Activated CD8-positive, alpha-beta memory T cell treated with anti-CD3 and anti-CD28 coated beads, Interleukin-2, amount 10 ng/mL, durations not matched to agents 7 days and 5 days (primary cell): Measurements from ENCODE around the gene CRYBB3. TPM values are rescaled to one million over a fixed set of nuclear protein-coding genes. Genes with fewer than 3 reads are reported as not detected.
"Not testable (repeated sequence)": the region's sequence is repeated elsewhere in the genome, so short reads cannot be mapped to it uniquely, and the experiment has no call there.

Experiments
- ATAC-seq: fragments of 150-1000 bp; cut with Tn5 transposase; one replicate; pipeline ENCODE4 v1.10.0; 2021; ENCODE audit warnings: moderate library complexity
- CTCF ChIA-PET: fragments of 350-600 bp; sonication (Branson Sonifier 250); formaldehyde crosslinking; loops from one replicate; lab custom pipeline; 2021; ENCODE audit warnings: antibody characterized with exemption; lab: Charles Lee
- DNase-seq: peaks from one replicate; pipeline ENCODE4 v3.0.0-alpha.2; 2020
- H3K27ac Mint-ChIP-seq: one replicate; pipeline ENCODE4 v1.8.0; 2021; ENCODE audit warnings: mild to moderate bottlenecking, mixed read lengths
- H3K27me3 Mint-ChIP-seq: one replicate; pipeline ENCODE4 v1.8.0; 2021; ENCODE audit warnings: mixed read lengths
- H3K36me3 Mint-ChIP-seq: one replicate; pipeline ENCODE4 v1.8.0; 2021; ENCODE audit warnings: mild to moderate bottlenecking, mixed read lengths
- H3K4me1 Mint-ChIP-seq: one replicate; pipeline ENCODE4 v1.8.0; 2021; ENCODE audit warnings: mixed read lengths
- H3K4me3 Mint-ChIP-seq: one replicate; pipeline ENCODE4 v1.8.0; 2021; ENCODE audit warnings: mild to moderate bottlenecking, moderate library complexity, mixed read lengths
- H3K9me3 Mint-ChIP-seq: one replicate; pipeline ENCODE4 v1.8.0; 2022; ENCODE audit warnings: low read depth, mixed read lengths
- total RNA-seq, 2 experiments: library from RNA; stranded (reverse); gene quantifications; one replicate each; pipeline ENCODE4 v1.2.3, GENCODE V29; 2021

Gene CRYBB3
- total RNA-seq, 2 experiments from 2014 or later: 0.52 TPM; not detected in 1

GRCh38 chr22:25167082-25167481 is 32.6 kb upstream of the CRYBB3 start:
- no peaks in the 10 kb centered on the region for H3K36me3 Mint-ChIP-seq
- no peaks in the 10 kb centered on the region for H3K9me3 Mint-ChIP-seq
- DNase-seq: no peak
- CTCF ChIA-PET: interaction anchor here (1.3 kb wide), 1 partner anchor 85 kb away, joined by 3 read pairs; no protein-coding TSS in a partner anchor
- ATAC-seq: no peak
- no peaks in the 10 kb centered on the region for H3K27me3 Mint-ChIP-seq
- peaks cover 3% of the 10 kb centered on the region for H3K4me1 Mint-ChIP-seq
- H3K4me3 Mint-ChIP-seq: no peak overlapping the region
- H3K27ac Mint-ChIP-seq: no peak overlapping the region

GRCh38 chr22:25167834-25168601 is 31.6 kb upstream of the CRYBB3 start:
- H3K36me3 Mint-ChIP-seq: no peaks in the 10 kb centered on the region
- H3K4me3 Mint-ChIP-seq: no peak overlapping the region
- CTCF ChIA-PET: no interaction called here
- H3K4me1 Mint-ChIP-seq: peaks cover 3% of the 10 kb centered on the region
- H3K27me3 Mint-ChIP-seq: no peaks in the 10 kb centered on the region
- ATAC-seq: no peak
- H3K9me3 Mint-ChIP-seq: no peaks in the 10 kb centered on the region
- DNase-seq: no peak
- H3K27ac Mint-ChIP-seq: no peak overlapping the region

DNA sequence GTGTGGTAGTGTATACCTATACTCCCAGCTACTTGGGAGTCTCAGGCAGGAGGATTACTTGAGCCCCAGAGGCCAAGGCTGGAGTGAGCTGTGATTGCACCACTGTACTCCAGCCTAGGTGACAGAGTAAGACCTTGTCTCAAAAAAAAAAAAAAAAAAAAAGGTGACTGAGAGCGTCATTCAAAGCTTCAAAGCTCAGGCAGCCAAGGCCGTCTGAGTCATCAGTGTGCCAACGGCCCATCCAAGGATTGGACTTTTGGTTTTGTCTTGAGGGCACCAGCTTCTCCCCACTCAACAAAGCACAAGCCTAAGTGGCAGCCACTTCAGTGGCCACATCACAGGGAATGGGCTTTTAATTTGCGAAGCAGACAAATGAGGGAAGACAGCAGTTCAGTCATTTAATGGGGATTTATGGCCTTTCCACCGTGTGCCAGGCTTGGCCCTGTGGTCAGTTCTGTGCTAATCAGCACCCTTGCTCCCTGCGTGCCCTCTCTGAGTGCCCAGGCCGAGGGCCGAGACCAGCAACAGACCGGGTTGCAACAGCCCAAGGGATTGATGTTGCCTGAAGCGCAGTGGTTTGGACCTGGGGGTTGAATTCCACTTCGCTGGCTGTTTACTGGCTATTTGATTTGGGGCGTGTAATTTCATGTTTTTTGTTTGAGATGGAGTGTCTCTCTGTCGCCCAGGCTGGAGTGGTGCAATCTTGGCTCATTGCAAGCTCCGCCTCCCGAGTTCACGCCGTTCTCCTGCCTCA is 30.2 kb upstream of the CRYBB3 start:
- H3K36me3 Mint-ChIP-seq: no peaks in the 10 kb centered on the region
- DNase-seq (no peak), ATAC-seq (no peak)
- no peak overlapping the region for H3K4me3 Mint-ChIP-seq
- no peak overlapping the region for H3K27ac Mint-ChIP-seq
- H3K4me1 Mint-ChIP-seq: no peaks in the 10 kb centered on the region
- no peaks in the 10 kb centered on the region for H3K9me3 Mint-ChIP-seq
- CTCF ChIA-PET: no interaction called here
- H3K27me3 Mint-ChIP-seq: no peaks in the 10 kb centered on the region

DNA sequence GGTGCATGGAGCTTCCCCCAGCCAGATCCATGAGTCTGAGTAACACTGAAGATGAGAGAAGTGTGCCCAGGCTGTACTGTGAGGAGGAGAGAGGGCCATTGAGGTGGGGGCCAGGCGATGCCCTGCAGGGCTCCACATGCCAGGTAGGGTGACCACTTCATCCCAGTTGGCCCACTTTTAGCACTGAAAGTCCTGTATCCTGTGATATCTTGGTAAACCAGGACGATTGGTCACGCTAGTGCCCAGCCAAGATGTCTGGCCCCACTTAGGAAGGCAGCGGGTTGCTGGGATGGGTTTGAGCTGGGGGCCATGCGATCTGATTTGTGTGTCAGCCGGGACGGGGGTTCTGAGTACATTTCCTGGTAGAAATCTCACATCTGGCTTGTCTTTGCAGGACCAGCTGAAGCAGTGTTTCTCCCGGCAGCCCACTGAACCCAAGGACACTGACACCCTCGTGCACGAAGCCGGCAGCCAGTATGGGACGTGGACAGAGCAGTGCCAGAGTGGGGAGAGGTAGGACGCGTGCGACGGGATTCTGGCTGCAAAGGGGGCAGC is 29.2 kb upstream of the CRYBB3 start:
- H3K27ac Mint-ChIP-seq: no peak overlapping the region
- ATAC-seq: no peak
- CTCF ChIA-PET: interaction anchor here (0.9 to 1.8 kb wide), 2 partner anchors 9 to 89 kb away, joined by 3 to 10 read pairs; no protein-coding TSS in a partner anchor

DNA sequence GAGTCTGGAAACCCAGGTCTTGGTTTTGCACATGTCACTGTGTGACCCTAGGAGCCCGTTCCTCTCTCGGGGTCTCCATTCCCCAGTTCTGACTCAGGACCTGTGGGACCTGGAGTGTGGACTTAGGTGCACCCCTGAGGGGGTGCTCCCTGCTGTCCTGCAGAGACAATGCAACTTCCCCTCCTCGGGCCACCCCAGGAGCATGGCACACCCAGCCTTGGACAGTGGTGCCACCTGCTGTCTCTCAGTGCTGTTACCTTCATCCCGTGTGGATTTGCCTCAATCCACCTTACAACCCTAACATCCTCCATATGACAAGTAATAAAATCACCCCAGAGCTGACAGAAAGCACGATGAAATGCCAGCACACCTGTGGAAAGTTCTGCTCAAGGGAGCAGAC is 27.5 kb upstream of the CRYBB3 start:
- Mint-ChIP-seq H3K4me1 (no peaks in the 10 kb centered on the region), H3K4me3 (no peak overlapping the region), H3K27ac (no peak overlapping the region), H3K27me3 (no peaks in the 10 kb centered on the region), H3K36me3 (peaks cover 3% of the 10 kb centered on the region), H3K9me3 (no peaks in the 10 kb centered on the region)
- CTCF ChIA-PET: interaction anchor here (0.6 to 1.8 kb wide), 5 partner anchors 90 to 975 kb away, joined by 3 to 10 read pairs (median 3); no protein-coding TSS in a partner anchor
- DNase-seq (peak; percentile 53), ATAC-seq (peak; percentile 49)

More for the DNA sequence above, 29.2 kb upstream of the CRYBB3 start:
- Mint-ChIP-seq H3K4me1 (no peaks in the 10 kb centered on the region), H3K4me3 (no peak overlapping the region), H3K27me3 (no peaks in the 10 kb centered on the region), H3K9me3 (no peaks in the 10 kb centered on the region), H3K36me3 (peaks cover 1% of the 10 kb centered on the region)
- DNase-seq: no peak

DNA sequence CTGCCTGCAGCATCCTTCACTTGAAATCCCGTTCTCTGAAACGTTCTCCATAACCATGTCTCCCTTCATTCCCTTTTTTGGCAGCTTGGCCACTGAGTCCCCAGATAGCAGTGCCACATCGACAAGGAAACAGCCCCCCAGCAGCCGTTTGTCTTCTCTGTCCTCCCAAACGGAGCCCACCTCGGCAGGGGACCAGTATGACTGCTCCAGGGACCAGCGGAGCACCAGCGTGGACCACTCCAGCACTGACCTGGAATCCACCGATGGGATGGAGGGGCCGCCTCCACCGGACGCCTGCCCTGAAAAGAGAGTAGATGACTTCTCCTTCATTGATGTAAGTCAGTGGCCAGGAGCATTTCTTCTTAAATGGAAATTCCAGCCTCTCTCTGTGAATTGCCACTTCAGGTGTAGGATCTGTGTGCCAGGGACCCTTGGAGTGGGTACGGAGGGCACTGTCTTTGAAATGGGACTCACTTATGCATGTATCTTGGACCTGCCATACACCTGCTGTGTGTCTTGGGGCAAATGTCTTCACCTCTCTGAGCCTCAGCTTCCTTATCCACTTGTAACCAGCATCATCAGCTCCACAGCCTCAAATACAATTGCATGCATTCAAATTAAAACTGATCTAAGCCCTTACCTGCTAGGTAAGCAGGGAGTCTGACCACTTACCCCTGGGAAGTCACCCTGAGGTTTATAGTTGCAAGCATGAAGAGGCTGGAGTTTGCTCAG is 25.3 kb upstream of the CRYBB3 start:
- H3K4me1 Mint-ChIP-seq: no peaks in the 10 kb centered on the region
- H3K27me3 Mint-ChIP-seq: no peaks in the 10 kb centered on the region
- ATAC-seq: no peak
- no peak overlapping the region for H3K27ac Mint-ChIP-seq
- CTCF ChIA-PET: interaction anchor here (1.3 kb wide), 1 partner anchor 92 kb away, joined by 3 read pairs; no protein-coding TSS in a partner anchor
- peaks cover 1% of the 10 kb centered on the region for H3K9me3 Mint-ChIP-seq
- no peak for DNase-seq
- peaks cover 9% of the 10 kb centered on the region for H3K36me3 Mint-ChIP-seq
- H3K4me3 Mint-ChIP-seq: no peak overlapping the region

DNA sequence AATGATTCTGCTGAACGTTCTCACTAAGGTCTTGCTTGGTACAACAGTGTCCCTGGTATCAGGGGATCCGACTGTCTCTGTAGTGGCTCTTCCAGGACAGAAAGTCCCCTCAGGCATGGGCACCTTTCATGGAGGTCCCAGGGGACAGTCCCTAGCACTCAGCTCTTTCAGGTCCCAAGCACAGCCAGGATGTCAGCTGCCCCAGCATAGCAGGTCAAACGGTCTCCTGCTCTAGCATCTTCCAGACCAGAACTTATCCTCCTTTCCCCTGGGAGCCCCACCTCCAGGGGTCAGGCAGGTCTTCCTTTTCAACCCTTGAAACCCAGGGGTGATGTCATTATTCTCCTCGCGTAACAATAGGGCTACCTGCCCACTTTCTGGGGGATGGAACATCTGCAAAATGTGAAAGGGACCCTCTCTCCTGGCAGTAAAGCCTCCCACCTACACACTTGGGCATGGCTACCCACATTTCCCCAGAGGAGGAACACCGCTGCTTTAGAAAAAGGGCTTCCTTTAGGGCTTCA is 24.7 kb upstream of the CRYBB3 start:
- no peaks in the 10 kb centered on the region for H3K27me3 Mint-ChIP-seq
- peaks cover 15% of the 10 kb centered on the region for H3K36me3 Mint-ChIP-seq
- ATAC-seq (no peak), DNase-seq (no peak)
- H3K4me1 Mint-ChIP-seq: no peaks in the 10 kb centered on the region
- H3K9me3 Mint-ChIP-seq: peaks cover 2% of the 10 kb centered on the region
- H3K27ac Mint-ChIP-seq: no peak overlapping the region
- CTCF ChIA-PET: interaction anchor here (1.3 kb wide), 1 partner anchor 93 kb away, joined by 3 read pairs; no protein-coding TSS in a partner anchor
- no peak overlapping the region for H3K4me3 Mint-ChIP-seq

DNA sequence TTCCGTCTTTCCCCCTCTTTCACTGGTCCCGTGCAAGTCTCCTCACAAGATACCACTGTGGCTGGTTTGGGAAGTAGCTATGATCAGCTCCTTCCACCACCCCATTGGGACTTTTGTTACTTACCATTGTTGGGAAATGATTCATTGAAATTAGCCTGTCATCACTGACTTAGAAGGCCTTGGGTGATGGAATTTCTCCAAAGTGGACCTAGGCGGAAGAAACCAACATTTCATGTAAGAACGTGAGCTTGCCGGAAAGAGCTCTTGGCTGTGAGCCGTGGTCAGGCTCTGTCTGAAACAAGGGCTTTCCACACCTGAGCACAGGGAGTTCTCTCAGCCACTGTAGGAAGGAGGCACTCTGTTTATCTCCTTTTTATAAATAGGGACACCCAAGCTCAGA is 23.5 kb upstream of the CRYBB3 start:
- ATAC-seq: no peak

GRCh38 chr22:25176799-25177198 is 22.9 kb upstream of the CRYBB3 start:
- no peak for ATAC-seq
- no peaks in the 10 kb centered on the region for H3K27me3 Mint-ChIP-seq
- peaks cover 16% of the 10 kb centered on the region for H3K36me3 Mint-ChIP-seq
- no peak overlapping the region for H3K4me3 Mint-ChIP-seq
- no peak for DNase-seq
- H3K27ac Mint-ChIP-seq: no peak overlapping the region
- H3K4me1 Mint-ChIP-seq: no peaks in the 10 kb centered on the region
- CTCF ChIA-PET: interaction anchor here (0.5 kb wide), 1 partner anchor 119 kb away, joined by 3 read pairs; no protein-coding TSS in a partner anchor
- peaks cover 2% of the 10 kb centered on the region for H3K9me3 Mint-ChIP-seq

More for the DNA sequence above, 23.5 kb upstream of the CRYBB3 start:
- peaks cover 16% of the 10 kb centered on the region for H3K36me3 Mint-ChIP-seq
- no peaks in the 10 kb centered on the region for H3K4me1 Mint-ChIP-seq
- no peaks in the 10 kb centered on the region for H3K27me3 Mint-ChIP-seq
- DNase-seq: no peak
- CTCF ChIA-PET: interaction anchor here (0.5 kb wide), 1 partner anchor 118 kb away, joined by 3 read pairs; no protein-coding TSS in a partner anchor
- peaks cover 2% of the 10 kb centered on the region for H3K9me3 Mint-ChIP-seq
- no peak overlapping the region for H3K4me3 Mint-ChIP-seq
- H3K27ac Mint-ChIP-seq: no peak overlapping the region

GRCh38 chr22:25177226-25177625 is 22.4 kb upstream of the CRYBB3 start:
- no peaks in the 10 kb centered on the region for H3K4me1 Mint-ChIP-seq
- H3K27me3 Mint-ChIP-seq: no peaks in the 10 kb centered on the region
- ATAC-seq: no peak
- peaks cover 16% of the 10 kb centered on the region for H3K36me3 Mint-ChIP-seq
- H3K4me3 Mint-ChIP-seq: no peak overlapping the region
- no peak for DNase-seq
- peaks cover 2% of the 10 kb centered on the region for H3K9me3 Mint-ChIP-seq
- CTCF ChIA-PET: no interaction called here
- H3K27ac Mint-ChIP-seq: no peak overlapping the region

DNA sequence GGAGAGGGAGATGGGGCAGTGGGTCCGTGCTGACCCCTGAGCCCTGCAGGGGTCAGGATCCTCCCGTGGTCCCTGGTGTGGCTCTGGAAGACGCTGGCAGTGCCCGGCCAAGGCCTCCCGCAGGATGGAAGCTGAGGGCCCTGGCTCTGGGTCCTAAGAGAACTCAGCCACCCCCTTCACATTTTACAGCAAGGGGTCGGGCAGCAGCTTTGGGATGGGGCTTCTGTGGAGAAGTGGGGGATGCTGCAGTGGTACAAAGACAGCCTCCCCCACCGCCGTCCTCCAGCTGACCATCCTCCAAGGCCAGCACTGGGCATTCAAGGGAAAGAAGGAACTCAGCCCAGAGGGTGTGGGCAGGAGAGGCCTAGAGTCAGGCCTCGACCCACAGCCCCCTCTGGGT is 21.8 kb upstream of the CRYBB3 start:
- peaks cover 16% of the 10 kb centered on the region for H3K36me3 Mint-ChIP-seq
- no peaks in the 10 kb centered on the region for H3K4me1 Mint-ChIP-seq
- no peak overlapping the region for H3K4me3 Mint-ChIP-seq
- no peak overlapping the region for H3K27ac Mint-ChIP-seq
- CTCF ChIA-PET: no interaction called here
- DNase-seq (no peak), ATAC-seq (no peak)
- H3K9me3 Mint-ChIP-seq: peaks cover 2% of the 10 kb centered on the region
- H3K27me3 Mint-ChIP-seq: no peaks in the 10 kb centered on the region

GRCh38 chr22:25178348-25178747 is 21.3 kb upstream of the CRYBB3 start:
- H3K9me3 Mint-ChIP-seq, H3K27me3 Mint-ChIP-seq, H3K4me1 Mint-ChIP-seq, CTCF ChIA-PET, DNase-seq: not testable (repeated sequence)
- peak overlapping the region; percentile 37 for H3K4me3 Mint-ChIP-seq
- peak; percentile 45 for ATAC-seq
- peaks cover 16% of the 10 kb centered on the region for H3K36me3 Mint-ChIP-seq
- H3K27ac Mint-ChIP-seq: peak overlapping the region; percentile 57
